GM23338 (cell line): ENCODE measurements around the gene MPZL1. TPM values are rescaled to one million over a fixed set of nuclear protein-coding genes. Genes with fewer than 3 reads are reported as not detected.
A peak's percentile ranks its signal among the peaks of the same experiment; 100 is the strongest.

Experiments used
- ATAC-seq: fragments of 200-7000 bp; cut with Tn5 transposase; 3 replicates; pipeline ENCODE4 v1.9.1; 2020
- DNase-seq: peaks from one replicate; pipeline ENCODE4 v3.0.0-alpha.2; 2015; ENCODE audit warnings: low spot score
- H2AFZ ChIP-seq: fragments of 200-600 bp; sonication (generic); 2 replicates; pipeline ENCODE4 v1.8.0; 2016; ENCODE audit warnings: antibody characterized with exemption, mild to moderate bottlenecking, moderate library complexity
- H3F3A ChIP-seq: fragments of 200-600 bp; sonication (generic); replicated peaks from 2 replicates; pipeline ENCODE4 v1.8.0; 2017; ENCODE audit warnings: antibody characterized with exemption, mixed run types, low read depth
- H3K27ac ChIP-seq: fragments of 200-600 bp; sonication (generic); 2 replicates; pipeline ENCODE4 v1.6.1; 2016; ENCODE audit warnings: low read depth
- H3K27me3 ChIP-seq: fragments of 200-600 bp; sonication (generic); 2 replicates; pipeline ENCODE4 v1.8.0; 2016; ENCODE audit warnings: mild to moderate bottlenecking, mixed run types, moderate library complexity; ENCODE audit not compliant: insufficient read depth
- H3K36me3 ChIP-seq: fragments of 200-600 bp; sonication (generic); 2 replicates; pipeline ENCODE4 v1.8.0; 2016; ENCODE audit warnings: mild to moderate bottlenecking; ENCODE audit not compliant: insufficient read depth
- H3K4me1 ChIP-seq: fragments of 200-600 bp; sonication (generic); 2 replicates; pipeline ENCODE4 v1.8.0; 2016; ENCODE audit warnings: mild to moderate bottlenecking, moderate library complexity; ENCODE audit not compliant: insufficient read depth
- H3K4me2 ChIP-seq: fragments of 200-600 bp; sonication (generic); 2 replicates; pipeline ENCODE4 v1.7.1; 2017; ENCODE audit warnings: mixed run types
- H3K4me3 ChIP-seq: fragments of 200-600 bp; sonication (generic); 2 replicates; pipeline ENCODE4 v1.6.1; 2016; ENCODE audit warnings: mixed run types
- H3K79me2 ChIP-seq: fragments of 200-600 bp; sonication (generic); replicated peaks from 2 replicates; pipeline ENCODE4 v1.8.0; 2017; ENCODE audit warnings: mild to moderate bottlenecking; ENCODE audit not compliant: insufficient read depth
- H3K9me2 ChIP-seq: fragments of 200-600 bp; sonication (generic); 2 replicates; pipeline ENCODE4 v1.8.0; 2017; ENCODE audit not compliant: insufficient read depth
- H4K20me1 ChIP-seq: fragments of 200-600 bp; sonication (generic); replicated peaks from 2 replicates; pipeline ENCODE4 v1.8.0; 2017; ENCODE audit warnings: mild to moderate bottlenecking; ENCODE audit not compliant: insufficient read depth
- H3K27ac Mint-ChIP-seq: 2 replicates; pipeline ENCODE4 v1.8.0; 2020; ENCODE audit warnings: inconsistent platforms, mild to moderate bottlenecking, moderate library complexity, mixed read lengths
- H3K27me3 Mint-ChIP-seq: 3 replicates; pipeline ENCODE4 v1.8.0; 2022; ENCODE audit warnings: low read depth, mild to moderate bottlenecking, moderate library complexity, mixed read lengths, inconsistent platforms; ENCODE audit not compliant: insufficient read depth, poor library complexity
- H3K36me3 Mint-ChIP-seq: 3 replicates; pipeline ENCODE4 v1.8.0; 2021; ENCODE audit warnings: low read depth, mild to moderate bottlenecking, inconsistent platforms, moderate library complexity, mixed read lengths
- H3K4me1 Mint-ChIP-seq: 3 replicates; pipeline ENCODE4 v1.8.0; 2020; ENCODE audit warnings: mild to moderate bottlenecking, inconsistent platforms, mixed read lengths
- H3K4me3 Mint-ChIP-seq: 3 replicates; pipeline ENCODE4 v1.8.0; 2021; ENCODE audit warnings: moderate library complexity, mild to moderate bottlenecking, inconsistent platforms, mixed read lengths
- H3K9me3 Mint-ChIP-seq: 3 replicates; pipeline ENCODE4 v1.8.0; 2020; ENCODE audit warnings: moderate library complexity, mild to moderate bottlenecking, inconsistent platforms, mixed read lengths
- CREB1 ChIP-seq: fragments of 250-450 bp; sonication (Bioruptor Pico); IDR thresholded peaks from 2 replicates; pipeline ENCODE4 v1.5.0; 2020; ENCODE audit warnings: low read depth, mild to moderate bottlenecking, moderate library complexity
- ETS1 ChIP-seq: IDR thresholded peaks from 2 replicates; pipeline ENCODE4 v1.6.1; 2016; ENCODE audit warnings: antibody characterized with exemption
- EZH2 ChIP-seq: fragments of 200-600 bp; sonication (generic); IDR thresholded peaks from one replicate; pipeline ENCODE4 v1.8.0; 2017; ENCODE audit warnings: antibody characterized with exemption, mild to moderate bottlenecking, low read depth; ENCODE audit not compliant: unreplicated experiment
- EZH2phosphoT487 ChIP-seq: fragments of 200-600 bp; sonication (generic); IDR thresholded peaks from one replicate; pipeline ENCODE4 v1.8.1; 2018; ENCODE audit warnings: antibody characterized with exemption; ENCODE audit not compliant: unreplicated experiment
- JUNB ChIP-seq: IDR thresholded peaks from one replicate; pipeline ENCODE4 v1.6.1; 2016; ENCODE audit warnings: antibody characterized with exemption; ENCODE audit not compliant: unreplicated experiment
- POLR2AphosphoS5 ChIP-seq: IDR thresholded peaks from 2 replicates; pipeline ENCODE4 v1.6.1; 2016; ENCODE audit warnings: antibody characterized with exemption, low read depth
- REST ChIP-seq: IDR thresholded peaks from one replicate; pipeline ENCODE4 v1.6.1; 2018; ENCODE audit warnings: antibody characterized with exemption; ENCODE audit not compliant: unreplicated experiment
- STAT1 ChIP-seq: IDR thresholded peaks from one replicate; pipeline ENCODE4 v1.6.1; 2016; ENCODE audit warnings: antibody characterized with exemption; ENCODE audit not compliant: unreplicated experiment
- ZNF114 ChIP-seq: fragments of 250-450 bp; sonication (Bioruptor Pico); IDR thresholded peaks from 2 replicates; pipeline ENCODE4 v1.5.0; 2020; ENCODE audit warnings: mild to moderate bottlenecking, moderate library complexity
- ZNF331 ChIP-seq: fragments of 250-450 bp; sonication (Bioruptor Pico); IDR thresholded peaks from 2 replicates; pipeline ENCODE4 v1.5.0; 2020; ENCODE audit warnings: low read depth, mild to moderate bottlenecking, moderate library complexity
- polyA plus RNA-seq: library from polyadenylated mRNA; unstranded; fragments of >200 nt; fragmentation: Nextera tagmentation; extraction: Ambion mirVana; gene quantifications from 2 replicates; pipeline ENCODE4 v1.2.1, GENCODE V29; 2016
- total RNA-seq: library from RNA; depleted of rRNA; stranded (reverse); fragments of >200 nt; shearing (Covaris generic); gene quantifications from 2 replicates; pipeline ENCODE4 v1.2.3, GENCODE V29; 2014

Gene MPZL1
- total and polyA plus RNA-seq, 2 experiments from 2014 or later: 35.1 to 85.1 TPM

GRCh38 chr1:167763525-167764220, 41.9 kb downstream of the MPZL1 start:
- no peak overlapping the region for H3K4me2 ChIP-seq
- 0 out of 2 replicates have a peak, but pooled peaks cover 3% of the 10 kb centered on the region for H3F3A ChIP-seq
- H3K4me3 Mint-ChIP-seq: no peak overlapping the region
- peaks cover 17% of the 10 kb centered on the region for H3K4me1 ChIP-seq
- peaks cover 57% of the 10 kb centered on the region for H4K20me1 ChIP-seq
- H3K27ac ChIP-seq: no peak overlapping the region
- H3K4me1 Mint-ChIP-seq: peaks cover 21% of the 10 kb centered on the region
- H3K36me3 Mint-ChIP-seq: peaks cover 15% of the 10 kb centered on the region
- ATAC-seq: peak; percentile 29; the same call in 1 of the 3 replicates
- peaks cover 13% of the 10 kb centered on the region for H3K27me3 ChIP-seq
- peaks cover 7% of the 10 kb centered on the region for H3K27me3 Mint-ChIP-seq
- peaks cover 3% of the 10 kb centered on the region; the same call in 1 of the 2 replicates for H3K9me2 ChIP-seq
- H3K9me3 Mint-ChIP-seq: no peaks in the 10 kb centered on the region
- H2AFZ ChIP-seq: no peak overlapping the region
- H3K79me2 ChIP-seq: peaks cover 58% of the 10 kb centered on the region
- H3K27ac Mint-ChIP-seq: no peak overlapping the region
- H3K4me3 ChIP-seq: no peak overlapping the region
- H3K36me3 ChIP-seq: peaks cover 14% of the 10 kb centered on the region
- no peak for DNase-seq
- TF ChIP-seq STAT1: no peak
- TF ChIP-seq JUNB: no peak
- TF ChIP-seq ETS1: no peak
- TF ChIP-seq ZNF114: no peak
- no peak for TF ChIP-seq POLR2AphosphoS5
- TF ChIP-seq REST: no peak

GRCh38 chr1:167764458-167765330, 42.9 kb downstream of the MPZL1 start:
- Histone ChIP-seq H3K4me2 (no peak overlapping the region), H3K4me3 (no peak overlapping the region), H3K27ac (no peak overlapping the region), H3K27me3 (peaks cover 21% of the 10 kb centered on the region), H4K20me1 (peaks cover 59% of the 10 kb centered on the region), H3K36me3 (peaks cover 14% of the 10 kb centered on the region), H3F3A (0 out of 2 replicates have a peak, but pooled peaks cover 4% of the 10 kb centered on the region), H2AFZ (no peak overlapping the region), H3K9me2 (peaks cover 3% of the 10 kb centered on the region; the same call in 1 of the 2 replicates), H3K79me2 (peaks cover 48% of the 10 kb centered on the region), H3K4me1 (peaks cover 7% of the 10 kb centered on the region; the same call in 1 of the 2 replicates)
- no peak for DNase-seq
- H3K36me3 Mint-ChIP-seq: peaks cover 25% of the 10 kb centered on the region
- no peak for ATAC-seq
- no peak overlapping the region for H3K4me3 Mint-ChIP-seq
- H3K4me1 Mint-ChIP-seq: peaks cover 19% of the 10 kb centered on the region
- H3K9me3 Mint-ChIP-seq: no peaks in the 10 kb centered on the region
- H3K27me3 Mint-ChIP-seq: peaks cover 10% of the 10 kb centered on the region
- no peak overlapping the region for H3K27ac Mint-ChIP-seq
- TF ChIP-seq EZH2phosphoT487 (no peak), REST (no peak), ZNF114 (no peak), JUNB (no peak), ZNF331 (CRISPR knock-in tag) (no peak), EZH2 (no peak), ETS1 (no peak), CREB1 (CRISPR knock-in tag) (no peak)
